ENCODE results near the gene ARFRP1.
"Not testable (repeated sequence)": the region's sequence is repeated elsewhere in the genome, so short reads cannot be mapped to it uniquely, and the experiment has no call there.

Gene ARFRP1

GRCh38 chr20:63653041-63653973 is 54.5 kb downstream of the ARFRP1 start, which contains the start of gene STMN3:
Gene STMN3 (minus strand): TSS chr20:63653424. CDS start chr20:63653345, 79 bp downstream.
- FAIRE-seq: no peak

GRCh38 chr20:63652192-63652980 is 55.4 kb downstream of the ARFRP1 start:
- FAIRE-seq: no peak

DNA sequence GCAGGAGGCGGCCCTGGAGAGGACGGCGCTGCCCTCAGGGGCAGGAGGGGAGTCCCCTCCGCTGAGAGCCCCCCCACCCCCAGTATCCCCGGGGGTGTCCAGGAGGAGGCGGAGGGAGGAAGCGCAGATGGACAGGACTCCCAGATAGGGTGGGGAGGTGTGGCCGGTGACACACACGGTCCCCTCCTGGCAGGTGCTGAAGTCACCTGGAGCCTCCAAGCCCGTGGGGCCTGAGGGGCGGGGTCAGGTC is 55.9 kb downstream of the ARFRP1 start:
- no peak for FAIRE-seq

GRCh38 chr20:63650486-63650885 is 57.3 kb downstream of the ARFRP1 start:
- FAIRE-seq: not testable (repeated sequence)

DNA sequence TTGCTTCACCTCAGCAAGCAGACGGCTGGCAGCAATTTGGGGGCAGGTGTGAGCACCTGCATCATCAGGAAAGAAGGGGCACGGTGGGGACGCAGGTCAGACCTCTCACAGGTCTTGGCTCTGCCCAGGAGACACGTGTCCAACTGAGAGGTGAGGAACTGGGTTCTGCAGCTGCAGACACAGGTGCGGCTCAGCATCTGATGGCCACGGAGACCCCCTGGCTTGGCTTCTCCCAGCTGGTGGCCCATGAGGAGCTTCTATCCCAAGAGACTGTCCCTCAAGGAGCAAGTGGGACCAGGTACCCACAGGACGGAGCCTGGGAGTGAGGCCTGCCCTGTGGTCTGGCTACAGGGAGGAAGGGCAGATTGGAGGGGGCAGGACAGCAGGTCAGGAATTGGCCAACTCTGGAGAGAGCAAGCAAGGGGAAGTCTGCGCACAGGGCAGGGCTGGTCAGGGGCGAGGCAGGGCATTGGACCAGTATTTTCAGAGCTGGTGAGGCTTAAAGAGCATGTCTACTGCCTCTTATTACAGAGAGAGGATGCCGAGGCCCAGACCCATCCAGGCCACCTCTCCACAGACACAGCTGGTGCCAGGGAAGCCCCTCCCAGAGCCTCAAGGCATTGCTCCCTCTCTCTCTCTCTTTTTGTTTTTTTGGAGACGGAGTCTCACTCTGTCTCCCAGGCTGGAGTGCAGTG is 58.7 kb downstream of the ARFRP1 start:
- FAIRE-seq: no peak

Data from TTC549 (cell line).